A549 (cell line): ENCODE data around the gene CARMIL1. TPM values are rescaled to one million over a fixed set of nuclear protein-coding genes. Genes with fewer than 3 reads are reported as not detected.

ENCODE experiments used
- ATAC-seq, 2 experiments: fragments of 200-7000 bp in 1 of 2; fragments of >200 bp in 1 of 2; cut with Nextera tagmentation in 1 of 2; cut with Tn5 transposase in 1 of 2; 3 replicates each; pipeline versions ENCODE4 v1.8.0 to v1.9.1; 2018 to 2020; ENCODE audit warnings: mild to moderate bottlenecking in 1 of 2, moderate library complexity in 1 of 2
- CTCF ChIA-PET: fragments of 300-600 bp; sonication (Branson Sonifier 250); formaldehyde crosslinking; extraction: SDS; loops from one replicate; lab custom pipeline; 2021; ENCODE audit warnings: antibody characterized with exemption, inconsistent platforms; lab: Yijun Ruan, JAX
- POLR2A ChIA-PET: fragments of 350-600 bp; formaldehyde crosslinking; extraction: SDS; loops from one replicate; lab custom pipeline; 2021; ENCODE audit warnings: antibody characterized with exemption, inconsistent platforms; lab: Yijun Ruan, JAX
- DNase-seq, 2 experiments: peaks; one replicate each; pipeline versions ENCODE4 v3.0.0 to v3.0.0-alpha.2; 2011 to 2016; ENCODE audit warnings: low read depth in 1 of 2, low spot score in 1 of 2
- FAIRE-seq: peaks from 2 replicates; lab custom pipeline; 2011; peaks lifted over from hg19 to GRCh38; lab: Jason Lieb, UNC
- H3K27ac ChIP-seq, 2 experiments: fragments of >200 bp; sonication (Bioruptor Twin); formaldehyde crosslinking; 3 replicates each; pipeline ENCODE4 v1.5.1; 2016 to 2017
- H3K4me1 ChIP-seq: fragments of >200 bp; sonication (Bioruptor Twin); formaldehyde crosslinking; 3 replicates; pipeline ENCODE4 v1.6.1; 2016
- H3K4me2 ChIP-seq: fragments of >200 bp; sonication (Bioruptor Twin); formaldehyde crosslinking; 3 replicates; pipeline ENCODE4 v1.6.1; 2016
- H3K4me3 ChIP-seq: fragments of >200 bp; sonication (Bioruptor Twin); formaldehyde crosslinking; 3 replicates; pipeline ENCODE4 v1.5.1; 2016
- H3K9me3 ChIP-seq: fragments of >200 bp; sonication (Bioruptor Twin); formaldehyde crosslinking; 3 replicates; pipeline ENCODE4 v1.6.1; 2016
- CBX2 ChIP-seq: fragments of 200-600 bp; sonication (generic); IDR thresholded peaks from 2 replicates; pipeline ENCODE4 v1.6.1; 2016; ENCODE audit warnings: low read depth, mild to moderate bottlenecking, borderline replicate concordance
- CHD2 ChIP-seq: fragments of 150-350 bp; IDR thresholded peaks from 2 replicates; pipeline ENCODE4 v1.6.1; 2014; ENCODE audit warnings: low read length; ENCODE audit not compliant: partially characterized antibody
- CTCF ChIP-seq: fragments of >200 bp; sonication (Bioruptor Twin); formaldehyde crosslinking; IDR thresholded peaks from 3 replicates; pipeline ENCODE4 v1.5.1; 2016
- E2F6 ChIP-seq: IDR thresholded peaks from 2 replicates; pipeline ENCODE4 v1.6.1; 2012; ENCODE audit warnings: low read depth, borderline replicate concordance
- EHF ChIP-seq: fragments of 250-450 bp; sonication (Bioruptor Pico); IDR thresholded peaks from 2 replicates; pipeline ENCODE4 v1.5.0; 2020; ENCODE audit warnings: mild to moderate bottlenecking
- EP300 ChIP-seq, 2 experiments: fragments of >200 bp; sonication (Bioruptor Twin); formaldehyde crosslinking; IDR thresholded peaks; 2 replicates in 1 of 2; 3 replicates in 1 of 2; pipeline ENCODE4 v1.6.1; 2016 to 2017
- GATA3 ChIP-seq: IDR thresholded peaks from 2 replicates; pipeline ENCODE4 v1.6.1; 2012; ENCODE audit warnings: borderline replicate concordance
- JUN ChIP-seq, 2 experiments: fragments of >200 bp; sonication (Bioruptor Twin); formaldehyde crosslinking; IDR thresholded peaks; 2 replicates in 1 of 2; 3 replicates in 1 of 2; pipeline ENCODE4 v1.6.1; 2016 to 2017
- JUNB ChIP-seq: fragments of >200 bp; sonication (Bioruptor Twin); formaldehyde crosslinking; IDR thresholded peaks from 2 replicates; pipeline ENCODE4 v1.6.1; 2016
- KDM5A ChIP-seq: fragments of 200-600 bp; sonication (generic); IDR thresholded peaks from 2 replicates; pipeline ENCODE4 v1.6.1; 2016; ENCODE audit warnings: antibody characterized with exemption, mild to moderate bottlenecking
- MAZ ChIP-seq: fragments of 150-350 bp; IDR thresholded peaks from 2 replicates; pipeline ENCODE4 v1.6.1; 2014; ENCODE audit warnings: antibody characterized with exemption, low read depth, low read length, borderline replicate concordance
- NFE2L2 ChIP-seq: fragments of 150-350 bp; conservative IDR thresholded peaks from 2 replicates; pipeline ENCODE4 v1.6.1; 2014; ENCODE audit warnings: low read length
- RAD21 ChIP-seq, 2 experiments: fragments of >200 bp in 1 of 2; sonication (Bioruptor Twin) in 1 of 2; formaldehyde crosslinking in 1 of 2; IDR thresholded peaks in 1 of 2; conservative IDR thresholded peaks in 1 of 2; 2 replicates in 1 of 2; 3 replicates in 1 of 2; pipeline ENCODE4 v1.6.1; 2012 to 2018; ENCODE audit warnings: inconsistent platforms in 1 of 2
- RARB ChIP-seq: fragments of 250-450 bp; sonication (Bioruptor Pico); IDR thresholded peaks from 2 replicates; pipeline ENCODE4 v1.8.0; 2021; ENCODE audit warnings: mild to moderate bottlenecking, moderate library complexity
- RCOR1 ChIP-seq: fragments of 150-350 bp; IDR thresholded peaks from 2 replicates; pipeline ENCODE4 v1.6.1; 2014; ENCODE audit warnings: antibody characterized with exemption, low read length, low read depth
- RNF2 ChIP-seq: fragments of 200-600 bp; sonication (generic); IDR thresholded peaks from 2 replicates; pipeline ENCODE4 v1.6.1; 2016; ENCODE audit warnings: low read depth, mild to moderate bottlenecking, antibody characterized with exemption, moderate library complexity, borderline replicate concordance
- SREBF2 ChIP-seq: fragments of 450-650 bp; IDR thresholded peaks from 2 replicates; pipeline ENCODE4 v1.6.1; 2014; ENCODE audit warnings: mild to moderate bottlenecking, moderate library complexity
- ZSCAN20 ChIP-seq: fragments of 250-450 bp; sonication (Bioruptor Pico); IDR thresholded peaks from 2 replicates; pipeline ENCODE4 v1.8.0; 2022; ENCODE audit warnings: mild to moderate bottlenecking, moderate library complexity
- WGBS: methylation state at CpG from one replicate; pipeline ENCODE4 v1.1.6; 2017; ENCODE audit errors: missing lambda C conversion rate; 5-methylcytosine and 5-hydroxymethylcytosine counted together
- polyA plus RNA-seq, 4 experiments: library from polyadenylated mRNA; depleted of rRNA in 3 of 4; stranded (reverse); fragments of >200 nt; fragmentation: RNase III in 1 of 4; extraction: RNeasy Plus Mini Kit Qiagen cat#74134 plus additional on column Dnase treatment in 1 of 4; gene quantifications; 2 replicates in 3 of 4; 3 replicates in 1 of 4; pipeline ENCODE4 v1.2.3, GENCODE V29; 2011 to 2017
- TF ChIP-seq, protein P1 (sequence below): fragments of >200 bp; sonication (Bioruptor Twin); formaldehyde crosslinking; IDR thresholded peaks from 2 replicates; pipeline ENCODE4 v1.6.1; 2016
- TF ChIP-seq, protein P2 (sequence below): fragments of 200-600 bp; sonication (generic); IDR thresholded peaks from 2 replicates; pipeline ENCODE4 v1.6.1; 2016; ENCODE audit warnings: antibody characterized with exemption, mild to moderate bottlenecking, moderate library complexity

Gene CARMIL1
- polyA plus RNA-seq, 2 of the 4 experiments (the other 2 are of a cell fraction) = 11.5 to 11.8 TPM

DNA sequence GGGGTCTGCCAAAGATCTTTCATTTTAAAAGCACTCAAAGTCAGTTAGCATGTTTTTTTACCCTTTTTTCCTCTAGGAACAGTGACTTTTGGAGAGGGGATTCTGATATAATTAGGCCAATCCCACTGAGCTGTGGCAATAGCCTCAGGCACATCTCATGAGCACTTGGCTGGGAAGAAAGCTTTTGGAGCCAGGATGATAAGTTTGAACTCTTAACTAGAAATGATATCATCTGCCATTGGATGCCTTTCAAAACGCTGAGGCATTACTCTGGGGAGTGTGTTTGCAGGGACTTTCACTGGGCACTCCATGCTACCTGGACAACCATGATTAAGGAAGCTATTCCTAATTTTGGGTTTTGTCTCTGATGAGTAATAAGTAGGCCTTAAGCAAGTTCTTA is 376.5 kb downstream of the CARMIL1 start:
- ATAC-seq (no peak), FAIRE-seq (no peak), DNase-seq (no peak)
- no peak overlapping the region for H3K4me2 ChIP-seq
- ChIA-PET POLR2A (no interaction called here), CTCF (no interaction called here)
- H3K4me1 ChIP-seq = peaks cover 13% of the 10 kb centered on the region
- H3K4me3 ChIP-seq = no peak overlapping the region
- H3K27ac ChIP-seq = no peak overlapping the region
- TF ChIP-seq EHF (CRISPR knock-in tag) (no peak), RAD21 (conservative IDR thresholded peaks at IDR 0.05 in 1 of 2, IDR thresholded peaks at IDR 0.05 in 1 of 2) (no peak), JUNB (no peak), ZSCAN20 (CRISPR knock-in tag) (no peak), RARB (no peak), NFE2L2 (no peak), RNF2 (no peak), MAZ (no peak)
- no peaks in the 10 kb centered on the region for H3K9me3 ChIP-seq
- WGBS = 8% methylated on average over 1 of the region's 1 CpG

- 47% methylated on average over 4 of the region's 4 CpGs for WGBS
- peak overlapping the region; percentile 65 for H3K4me2 ChIP-seq
- no peaks in the 10 kb centered on the region for H3K9me3 ChIP-seq
- CTCF ChIA-PET = interaction anchor here (0.6 to 1.1 kb wide), 2 partner anchors 60 to 170 kb away, joined by 3 read pairs; no protein-coding TSS in a partner anchor
- DNase-seq = no peak
- no peak for FAIRE-seq
- ATAC-seq = no peak
- peak overlapping the region; percentile 78 to 80 for H3K27ac ChIP-seq
- no peak overlapping the region for H3K4me3 ChIP-seq
- H3K4me1 ChIP-seq = peaks cover 22% of the 10 kb centered on the region
- POLR2A ChIA-PET = no interaction called here
- no peak for TF ChIP-seq EP300 (IDR thresholded peaks at IDR 0.05)
- TF ChIP-seq KDM5A = no peak
- TF ChIP-seq SREBF2 = no peak
- TF ChIP-seq JUNB = no peak
- no peak for TF ChIP-seq ZSCAN20 (CRISPR knock-in tag)
- TF ChIP-seq, protein P1, sequence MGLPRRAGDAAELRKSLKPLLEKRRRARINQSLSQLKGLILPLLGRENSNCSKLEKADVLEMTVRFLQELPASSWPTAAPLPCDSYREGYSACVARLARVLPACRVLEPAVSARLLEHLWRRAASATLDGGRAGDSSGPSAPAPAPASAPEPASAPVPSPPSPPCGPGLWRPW = no peak
- TF ChIP-seq, protein P2, sequence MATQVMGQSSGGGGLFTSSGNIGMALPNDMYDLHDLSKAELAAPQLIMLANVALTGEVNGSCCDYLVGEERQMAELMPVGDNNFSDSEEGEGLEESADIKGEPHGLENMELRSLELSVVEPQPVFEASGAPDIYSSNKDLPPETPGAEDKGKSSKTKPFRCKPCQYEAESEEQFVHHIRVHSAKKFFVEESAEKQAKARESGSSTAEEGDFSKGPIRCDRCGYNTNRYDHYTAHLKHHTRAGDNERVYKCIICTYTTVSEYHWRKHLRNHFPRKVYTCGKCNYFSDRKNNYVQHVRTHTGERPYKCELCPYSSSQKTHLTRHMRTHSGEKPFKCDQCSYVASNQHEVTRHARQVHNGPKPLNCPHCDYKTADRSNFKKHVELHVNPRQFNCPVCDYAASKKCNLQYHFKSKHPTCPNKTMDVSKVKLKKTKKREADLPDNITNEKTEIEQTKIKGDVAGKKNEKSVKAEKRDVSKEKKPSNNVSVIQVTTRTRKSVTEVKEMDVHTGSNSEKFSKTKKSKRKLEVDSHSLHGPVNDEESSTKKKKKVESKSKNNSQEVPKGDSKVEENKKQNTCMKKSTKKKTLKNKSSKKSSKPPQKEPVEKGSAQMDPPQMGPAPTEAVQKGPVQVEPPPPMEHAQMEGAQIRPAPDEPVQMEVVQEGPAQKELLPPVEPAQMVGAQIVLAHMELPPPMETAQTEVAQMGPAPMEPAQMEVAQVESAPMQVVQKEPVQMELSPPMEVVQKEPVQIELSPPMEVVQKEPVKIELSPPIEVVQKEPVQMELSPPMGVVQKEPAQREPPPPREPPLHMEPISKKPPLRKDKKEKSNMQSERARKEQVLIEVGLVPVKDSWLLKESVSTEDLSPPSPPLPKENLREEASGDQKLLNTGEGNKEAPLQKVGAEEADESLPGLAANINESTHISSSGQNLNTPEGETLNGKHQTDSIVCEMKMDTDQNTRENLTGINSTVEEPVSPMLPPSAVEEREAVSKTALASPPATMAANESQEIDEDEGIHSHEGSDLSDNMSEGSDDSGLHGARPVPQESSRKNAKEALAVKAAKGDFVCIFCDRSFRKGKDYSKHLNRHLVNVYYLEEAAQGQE = no peak
- TF ChIP-seq GATA3 = no peak
- TF ChIP-seq JUN (IDR thresholded peaks at IDR 0.05) = no peak
- no peak for TF ChIP-seq CTCF
- no peak for TF ChIP-seq RAD21 (conservative IDR thresholded peaks at IDR 0.05 in 1 of 2, IDR thresholded peaks at IDR 0.05 in 1 of 2)
- no peak for TF ChIP-seq CHD2
- TF ChIP-seq RARB = no peak
- no peak for TF ChIP-seq CBX2
- TF ChIP-seq E2F6 = no peak
- no peak for TF ChIP-seq RCOR1
These were observed 380.6 kb downstream of the CARMIL1 start for GRCh38 chr6:25659633-25660368.
